A549 (cell line): Measurements from ENCODE around the gene MSI2. TPM values are rescaled to one million over a fixed set of nuclear protein-coding genes. Genes with fewer than 3 reads are reported as not detected.

ENCODE experiments used
- ATAC-seq, 2 experiments: fragments of 200-7000 bp in 1 of 2; fragments of >200 bp in 1 of 2; cut with Nextera tagmentation in 1 of 2; cut with Tn5 transposase in 1 of 2; 3 replicates each; pipeline versions ENCODE4 v1.8.0 to v1.9.1; 2018 to 2020; ENCODE audit warnings: mild to moderate bottlenecking in 1 of 2, moderate library complexity in 1 of 2
- CTCF ChIA-PET: fragments of 300-600 bp; sonication (Branson Sonifier 250); formaldehyde crosslinking; extraction: SDS; loops from one replicate; lab custom pipeline; 2021; ENCODE audit warnings: antibody characterized with exemption, inconsistent platforms; lab: Yijun Ruan, JAX
- POLR2A ChIA-PET: fragments of 350-600 bp; formaldehyde crosslinking; extraction: SDS; loops from one replicate; lab custom pipeline; 2021; ENCODE audit warnings: antibody characterized with exemption, inconsistent platforms; lab: Yijun Ruan, JAX
- DNase-seq, 2 experiments: peaks; one replicate each; pipeline versions ENCODE4 v3.0.0 to v3.0.0-alpha.2; 2011 to 2016; ENCODE audit warnings: low read depth in 1 of 2, low spot score in 1 of 2
- FAIRE-seq: peaks from 2 replicates; lab custom pipeline; 2011; peaks lifted over from hg19 to GRCh38; lab: Jason Lieb, UNC
- H3K27ac ChIP-seq, 2 experiments: fragments of >200 bp; sonication (Bioruptor Twin); formaldehyde crosslinking; 3 replicates each; pipeline ENCODE4 v1.5.1; 2016 to 2017
- H3K4me1 ChIP-seq: fragments of >200 bp; sonication (Bioruptor Twin); formaldehyde crosslinking; 3 replicates; pipeline ENCODE4 v1.6.1; 2016
- H3K4me2 ChIP-seq: fragments of >200 bp; sonication (Bioruptor Twin); formaldehyde crosslinking; 3 replicates; pipeline ENCODE4 v1.6.1; 2016
- H3K4me3 ChIP-seq: fragments of >200 bp; sonication (Bioruptor Twin); formaldehyde crosslinking; 3 replicates; pipeline ENCODE4 v1.5.1; 2016
- H3K9me3 ChIP-seq: fragments of >200 bp; sonication (Bioruptor Twin); formaldehyde crosslinking; 3 replicates; pipeline ENCODE4 v1.6.1; 2016
- CBX8 ChIP-seq: fragments of 200-600 bp; sonication (generic); IDR thresholded peaks from 2 replicates; pipeline ENCODE4 v1.6.1; 2016
- CEBPB ChIP-seq, 2 experiments: fragments of >200 bp in 1 of 2; sonication (Bioruptor Twin) in 1 of 2; formaldehyde crosslinking in 1 of 2; IDR thresholded peaks; 2 replicates each; pipeline ENCODE4 v1.6.1; 2012 to 2016
- ESRRA ChIP-seq: fragments of 150-350 bp; IDR thresholded peaks from 2 replicates; pipeline ENCODE4 v1.6.1; 2014; ENCODE audit warnings: mild to moderate bottlenecking, low read length, borderline replicate concordance
- HEYL ChIP-seq: fragments of 250-450 bp; sonication (Bioruptor Pico); IDR thresholded peaks from 2 replicates; pipeline ENCODE4 v1.8.0; 2021; ENCODE audit warnings: mild to moderate bottlenecking, moderate library complexity
- HOXB13 ChIP-seq: fragments of 250-450 bp; sonication (Bioruptor Pico); IDR thresholded peaks from 2 replicates; pipeline ENCODE4 v1.5.0; 2020; ENCODE audit warnings: low read depth, mild to moderate bottlenecking, moderate library complexity
- KDM1A ChIP-seq: fragments of 200-600 bp; sonication (generic); IDR thresholded peaks from 2 replicates; pipeline ENCODE4 v1.6.1; 2016; ENCODE audit warnings: low read depth, mild to moderate bottlenecking
- KDM5A ChIP-seq: fragments of 200-600 bp; sonication (generic); IDR thresholded peaks from 2 replicates; pipeline ENCODE4 v1.6.1; 2016; ENCODE audit warnings: antibody characterized with exemption, mild to moderate bottlenecking
- MAFK ChIP-seq: fragments of 450-650 bp; IDR thresholded peaks from 2 replicates; pipeline ENCODE4 v1.6.1; 2014; ENCODE audit not compliant: partially characterized antibody
- MYC ChIP-seq: IDR thresholded peaks from 2 replicates; pipeline ENCODE4 v1.6.1; 2012; ENCODE audit warnings: mild to moderate bottlenecking, inconsistent platforms, low read length, improper control_type of control experiment, borderline replicate concordance
- NFE2L2 ChIP-seq: fragments of 150-350 bp; conservative IDR thresholded peaks from 2 replicates; pipeline ENCODE4 v1.6.1; 2014; ENCODE audit warnings: low read length
- NPAS2 ChIP-seq: fragments of 250-450 bp; sonication (Bioruptor Pico); IDR thresholded peaks from 2 replicates; pipeline ENCODE4 v1.8.0; 2022; ENCODE audit warnings: mild to moderate bottlenecking, moderate library complexity, borderline replicate concordance
- NR3C1 ChIP-seq: fragments of >200 bp; sonication (Bioruptor Twin); formaldehyde crosslinking; IDR thresholded peaks from 3 replicates; pipeline ENCODE4 v1.6.1; 2017
- POLR2A ChIP-seq: IDR thresholded peaks from 2 replicates; pipeline ENCODE4 v1.6.1; 2012; ENCODE audit warnings: mild to moderate bottlenecking, low read length
- ZSCAN20 ChIP-seq: fragments of 250-450 bp; sonication (Bioruptor Pico); IDR thresholded peaks from 2 replicates; pipeline ENCODE4 v1.8.0; 2022; ENCODE audit warnings: mild to moderate bottlenecking, moderate library complexity
- WGBS: methylation state at CpG from one replicate; pipeline ENCODE4 v1.1.6; 2017; ENCODE audit errors: missing lambda C conversion rate; 5-methylcytosine and 5-hydroxymethylcytosine counted together
- polyA plus RNA-seq, 4 experiments: library from polyadenylated mRNA; depleted of rRNA in 3 of 4; stranded (reverse); fragments of >200 nt; fragmentation: RNase III in 1 of 4; extraction: RNeasy Plus Mini Kit Qiagen cat#74134 plus additional on column Dnase treatment in 1 of 4; gene quantifications; 2 replicates in 3 of 4; 3 replicates in 1 of 4; pipeline ENCODE4 v1.2.3, GENCODE V29; 2011 to 2017
- TF ChIP-seq, protein P1 (sequence below): fragments of 150-350 bp; IDR thresholded peaks from 2 replicates; pipeline ENCODE4 v1.6.1; 2014; ENCODE audit warnings: low read depth, mild to moderate bottlenecking, low read length
- TF ChIP-seq, protein P2 (sequence below): fragments of 200-600 bp; sonication (generic); IDR thresholded peaks from 2 replicates; pipeline ENCODE4 v1.6.1; 2016; ENCODE audit warnings: antibody characterized with exemption, mild to moderate bottlenecking, moderate library complexity
- TF ChIP-seq, protein P3 (sequence below): fragments of 250-450 bp; sonication (Bioruptor Pico); IDR thresholded peaks from 2 replicates; pipeline ENCODE4 v1.5.0; 2021; ENCODE audit warnings: mild to moderate bottlenecking, moderate library complexity, borderline replicate concordance

Gene MSI2
- polyA plus RNA-seq, 2 of the 4 experiments (the other 2 are of a cell fraction) = 43.6 to 44.4 TPM

DNA sequence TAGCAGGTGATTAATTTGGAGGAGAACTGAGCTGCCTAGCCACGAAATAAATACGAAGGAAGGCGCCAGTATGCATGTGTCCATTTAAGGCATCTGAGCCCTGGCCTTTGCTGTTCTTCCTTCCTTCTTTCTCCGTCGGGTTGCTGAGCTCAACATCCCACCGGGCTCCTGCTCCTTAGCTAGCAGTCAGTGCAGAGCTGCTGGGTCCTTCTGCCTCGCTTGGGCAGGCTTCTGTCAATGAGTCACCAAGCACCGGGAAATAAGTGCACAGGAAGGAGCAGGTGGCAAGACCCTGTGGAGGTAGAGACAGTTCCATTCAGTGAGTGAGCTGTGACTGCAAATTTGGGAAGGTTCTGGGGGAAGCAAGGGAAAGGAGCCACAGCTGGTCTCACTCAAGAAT lies 368.1 kb downstream of the MSI2 start:
- Histone ChIP-seq H3K27ac (no peak overlapping the region), H3K4me2 (no peak overlapping the region), H3K9me3 (no peaks in the 10 kb centered on the region), H3K4me1 (peaks cover 17% of the 10 kb centered on the region)
- no peak for DNase-seq
- POLR2A ChIA-PET = interaction anchor here (0.6 kb wide), 1 partner anchor 238 kb away, joined by 4 read pairs; no protein-coding TSS in a partner anchor
- 78% methylated on average over 8 of the region's 8 CpGs for WGBS
- CTCF ChIA-PET = interaction anchor here (1.1 to 9.0 kb wide), 5 partner anchors 13 to 382 kb away, joined by 3 to 63 read pairs (median 3); no protein-coding TSS in a partner anchor
- no peak for ATAC-seq
- no peak for FAIRE-seq
- TF ChIP-seq ESRRA = no peak
- no peak for TF ChIP-seq MAFK
- TF ChIP-seq HOXB13 (CRISPR knock-in tag) = no peak
- no peak for TF ChIP-seq ZSCAN20 (CRISPR knock-in tag)
- no peak for TF ChIP-seq NPAS2 (CRISPR knock-in tag)
- no peak for TF ChIP-seq CEBPB (IDR thresholded peaks at IDR 0.05)
- TF ChIP-seq KDM5A = no peak
- no peak for TF ChIP-seq CBX8
- TF ChIP-seq MYC = no peak
- TF ChIP-seq HEYL (CRISPR knock-in tag) = no peak
- TF ChIP-seq, protein P1, sequence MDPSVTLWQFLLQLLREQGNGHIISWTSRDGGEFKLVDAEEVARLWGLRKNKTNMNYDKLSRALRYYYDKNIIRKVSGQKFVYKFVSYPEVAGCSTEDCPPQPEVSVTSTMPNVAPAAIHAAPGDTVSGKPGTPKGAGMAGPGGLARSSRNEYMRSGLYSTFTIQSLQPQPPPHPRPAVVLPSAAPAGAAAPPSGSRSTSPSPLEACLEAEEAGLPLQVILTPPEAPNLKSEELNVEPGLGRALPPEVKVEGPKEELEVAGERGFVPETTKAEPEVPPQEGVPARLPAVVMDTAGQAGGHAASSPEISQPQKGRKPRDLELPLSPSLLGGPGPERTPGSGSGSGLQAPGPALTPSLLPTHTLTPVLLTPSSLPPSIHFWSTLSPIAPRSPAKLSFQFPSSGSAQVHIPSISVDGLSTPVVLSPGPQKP = no peak
- TF ChIP-seq, protein P2, sequence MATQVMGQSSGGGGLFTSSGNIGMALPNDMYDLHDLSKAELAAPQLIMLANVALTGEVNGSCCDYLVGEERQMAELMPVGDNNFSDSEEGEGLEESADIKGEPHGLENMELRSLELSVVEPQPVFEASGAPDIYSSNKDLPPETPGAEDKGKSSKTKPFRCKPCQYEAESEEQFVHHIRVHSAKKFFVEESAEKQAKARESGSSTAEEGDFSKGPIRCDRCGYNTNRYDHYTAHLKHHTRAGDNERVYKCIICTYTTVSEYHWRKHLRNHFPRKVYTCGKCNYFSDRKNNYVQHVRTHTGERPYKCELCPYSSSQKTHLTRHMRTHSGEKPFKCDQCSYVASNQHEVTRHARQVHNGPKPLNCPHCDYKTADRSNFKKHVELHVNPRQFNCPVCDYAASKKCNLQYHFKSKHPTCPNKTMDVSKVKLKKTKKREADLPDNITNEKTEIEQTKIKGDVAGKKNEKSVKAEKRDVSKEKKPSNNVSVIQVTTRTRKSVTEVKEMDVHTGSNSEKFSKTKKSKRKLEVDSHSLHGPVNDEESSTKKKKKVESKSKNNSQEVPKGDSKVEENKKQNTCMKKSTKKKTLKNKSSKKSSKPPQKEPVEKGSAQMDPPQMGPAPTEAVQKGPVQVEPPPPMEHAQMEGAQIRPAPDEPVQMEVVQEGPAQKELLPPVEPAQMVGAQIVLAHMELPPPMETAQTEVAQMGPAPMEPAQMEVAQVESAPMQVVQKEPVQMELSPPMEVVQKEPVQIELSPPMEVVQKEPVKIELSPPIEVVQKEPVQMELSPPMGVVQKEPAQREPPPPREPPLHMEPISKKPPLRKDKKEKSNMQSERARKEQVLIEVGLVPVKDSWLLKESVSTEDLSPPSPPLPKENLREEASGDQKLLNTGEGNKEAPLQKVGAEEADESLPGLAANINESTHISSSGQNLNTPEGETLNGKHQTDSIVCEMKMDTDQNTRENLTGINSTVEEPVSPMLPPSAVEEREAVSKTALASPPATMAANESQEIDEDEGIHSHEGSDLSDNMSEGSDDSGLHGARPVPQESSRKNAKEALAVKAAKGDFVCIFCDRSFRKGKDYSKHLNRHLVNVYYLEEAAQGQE = no peak
- TF ChIP-seq, protein P3, sequence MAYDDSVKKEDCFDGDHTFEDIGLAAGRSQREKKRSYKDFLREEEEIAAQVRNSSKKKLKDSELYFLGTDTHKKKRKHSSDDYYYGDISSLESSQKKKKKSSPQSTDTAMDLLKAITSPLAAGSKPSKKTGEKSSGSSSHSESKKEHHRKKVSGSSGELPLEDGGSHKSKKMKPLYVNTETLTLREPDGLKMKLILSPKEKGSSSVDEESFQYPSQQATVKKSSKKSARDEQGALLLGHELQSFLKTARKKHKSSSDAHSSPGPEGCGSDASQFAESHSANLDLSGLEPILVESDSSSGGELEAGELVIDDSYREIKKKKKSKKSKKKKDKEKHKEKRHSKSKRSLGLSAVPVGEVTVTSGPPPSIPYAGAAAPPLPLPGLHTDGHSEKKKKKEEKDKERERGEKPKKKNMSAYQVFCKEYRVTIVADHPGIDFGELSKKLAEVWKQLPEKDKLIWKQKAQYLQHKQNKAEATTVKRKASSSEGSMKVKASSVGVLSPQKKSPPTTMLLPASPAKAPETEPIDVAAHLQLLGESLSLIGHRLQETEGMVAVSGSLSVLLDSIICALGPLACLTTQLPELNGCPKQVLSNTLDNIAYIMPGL (CRISPR knock-in tag) = no peak
- TF ChIP-seq NFE2L2 = no peak
- no peak for TF ChIP-seq NR3C1
- TF ChIP-seq, all 56 proteins: peak for 0
- H3K4me3 ChIP-seq = no peak overlapping the region

DNA sequence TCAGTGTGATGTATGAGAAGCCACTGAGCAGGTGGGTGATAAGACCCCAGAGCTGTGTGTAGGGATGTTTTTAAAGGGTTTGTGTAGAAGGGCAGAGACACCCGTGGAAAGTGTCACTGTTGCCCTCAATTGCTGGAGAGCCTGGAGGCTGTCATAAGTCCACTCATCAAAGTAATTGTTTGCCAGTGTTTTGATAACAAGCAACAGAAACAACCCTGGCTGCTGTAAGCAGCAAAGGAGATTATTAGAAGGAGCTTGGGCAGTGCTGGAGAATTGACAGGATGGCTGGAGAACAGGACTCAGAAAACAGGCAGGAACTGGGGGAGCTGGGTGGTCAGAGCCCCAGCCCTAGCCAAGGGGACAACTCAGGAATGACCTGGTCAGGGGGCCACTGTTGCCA lies 369.2 kb downstream of the MSI2 start:
- Histone ChIP-seq H3K4me1 (peaks cover 17% of the 10 kb centered on the region), H3K4me2 (no peak overlapping the region), H3K27ac (no peak overlapping the region), H3K9me3 (no peaks in the 10 kb centered on the region), H3K4me3 (no peak overlapping the region)
- ChIA-PET CTCF (interaction anchor here (0.5 to 9.0 kb wide), 7 partner anchors 10 to 369 kb away, joined by 3 to 63 read pairs (median 3); no protein-coding TSS in a partner anchor), POLR2A (no interaction called here)
- ATAC-seq (no peak), FAIRE-seq (no peak), DNase-seq (no peak)
- WGBS = 83% methylated on average over 1 of the region's 1 CpG
- TF ChIP-seq, protein P2 = no peak
- TF ChIP-seq KDM1A (no peak), POLR2A (no peak)
